GM23338 (cell line): ENCODE results near the gene GSAP. TPM values are rescaled to one million over a fixed set of nuclear protein-coding genes. Genes with fewer than 3 reads are reported as not detected.

Experiments
- ATAC-seq: fragments of 200-7000 bp; cut with Tn5 transposase; 3 replicates; pipeline ENCODE4 v1.9.1; 2020
- DNase-seq: peaks from one replicate; pipeline ENCODE4 v3.0.0-alpha.2; 2015; ENCODE audit warnings: low spot score
- H2AFZ ChIP-seq: fragments of 200-600 bp; sonication (generic); 2 replicates; pipeline ENCODE4 v1.8.0; 2016; ENCODE audit warnings: antibody characterized with exemption, mild to moderate bottlenecking, moderate library complexity
- H3F3A ChIP-seq: fragments of 200-600 bp; sonication (generic); replicated peaks from 2 replicates; pipeline ENCODE4 v1.8.0; 2017; ENCODE audit warnings: antibody characterized with exemption, mixed run types, low read depth
- H3K27ac ChIP-seq: fragments of 200-600 bp; sonication (generic); 2 replicates; pipeline ENCODE4 v1.6.1; 2016; ENCODE audit warnings: low read depth
- H3K27me3 ChIP-seq: fragments of 200-600 bp; sonication (generic); 2 replicates; pipeline ENCODE4 v1.8.0; 2016; ENCODE audit warnings: mild to moderate bottlenecking, mixed run types, moderate library complexity; ENCODE audit not compliant: insufficient read depth
- H3K36me3 ChIP-seq: fragments of 200-600 bp; sonication (generic); 2 replicates; pipeline ENCODE4 v1.8.0; 2016; ENCODE audit warnings: mild to moderate bottlenecking; ENCODE audit not compliant: insufficient read depth
- H3K4me1 ChIP-seq: fragments of 200-600 bp; sonication (generic); 2 replicates; pipeline ENCODE4 v1.8.0; 2016; ENCODE audit warnings: mild to moderate bottlenecking, moderate library complexity; ENCODE audit not compliant: insufficient read depth
- H3K4me2 ChIP-seq: fragments of 200-600 bp; sonication (generic); 2 replicates; pipeline ENCODE4 v1.7.1; 2017; ENCODE audit warnings: mixed run types
- H3K4me3 ChIP-seq: fragments of 200-600 bp; sonication (generic); 2 replicates; pipeline ENCODE4 v1.6.1; 2016; ENCODE audit warnings: mixed run types
- H3K79me2 ChIP-seq: fragments of 200-600 bp; sonication (generic); replicated peaks from 2 replicates; pipeline ENCODE4 v1.8.0; 2017; ENCODE audit warnings: mild to moderate bottlenecking; ENCODE audit not compliant: insufficient read depth
- H3K9me2 ChIP-seq: fragments of 200-600 bp; sonication (generic); 2 replicates; pipeline ENCODE4 v1.8.0; 2017; ENCODE audit not compliant: insufficient read depth
- H4K20me1 ChIP-seq: fragments of 200-600 bp; sonication (generic); replicated peaks from 2 replicates; pipeline ENCODE4 v1.8.0; 2017; ENCODE audit warnings: mild to moderate bottlenecking; ENCODE audit not compliant: insufficient read depth
- H3K27ac Mint-ChIP-seq: 2 replicates; pipeline ENCODE4 v1.8.0; 2020; ENCODE audit warnings: inconsistent platforms, mild to moderate bottlenecking, moderate library complexity, mixed read lengths
- H3K27me3 Mint-ChIP-seq: 3 replicates; pipeline ENCODE4 v1.8.0; 2022; ENCODE audit warnings: low read depth, mild to moderate bottlenecking, moderate library complexity, mixed read lengths, inconsistent platforms; ENCODE audit not compliant: insufficient read depth, poor library complexity
- H3K36me3 Mint-ChIP-seq: 3 replicates; pipeline ENCODE4 v1.8.0; 2021; ENCODE audit warnings: low read depth, mild to moderate bottlenecking, inconsistent platforms, moderate library complexity, mixed read lengths
- H3K4me1 Mint-ChIP-seq: 3 replicates; pipeline ENCODE4 v1.8.0; 2020; ENCODE audit warnings: mild to moderate bottlenecking, inconsistent platforms, mixed read lengths
- H3K4me3 Mint-ChIP-seq: 3 replicates; pipeline ENCODE4 v1.8.0; 2021; ENCODE audit warnings: moderate library complexity, mild to moderate bottlenecking, inconsistent platforms, mixed read lengths
- H3K9me3 Mint-ChIP-seq: 3 replicates; pipeline ENCODE4 v1.8.0; 2020; ENCODE audit warnings: moderate library complexity, mild to moderate bottlenecking, inconsistent platforms, mixed read lengths
- CTCF ChIP-seq, 2 experiments: fragments of 200-600 bp in 1 of 2; sonication (generic) in 1 of 2; conservative IDR thresholded peaks; 2 replicates each; pipeline versions ENCODE4 v1.5.1 to v1.6.1; 2016 to 2017; ENCODE audit warnings: antibody characterized with exemption in 2 of 2, low read depth in 2 of 2, mild to moderate bottlenecking in 2 of 2, moderate library complexity in 1 of 2
- ETS1 ChIP-seq: IDR thresholded peaks from 2 replicates; pipeline ENCODE4 v1.6.1; 2016; ENCODE audit warnings: antibody characterized with exemption
- EZH2phosphoT487 ChIP-seq: fragments of 200-600 bp; sonication (generic); IDR thresholded peaks from one replicate; pipeline ENCODE4 v1.8.1; 2018; ENCODE audit warnings: antibody characterized with exemption; ENCODE audit not compliant: unreplicated experiment
- JUNB ChIP-seq: IDR thresholded peaks from one replicate; pipeline ENCODE4 v1.6.1; 2016; ENCODE audit warnings: antibody characterized with exemption; ENCODE audit not compliant: unreplicated experiment
- NANOG ChIP-seq: IDR thresholded peaks from 2 replicates; pipeline ENCODE4 v1.6.1; 2016; ENCODE audit warnings: antibody characterized with exemption, borderline replicate concordance
- POLR2AphosphoS5 ChIP-seq: IDR thresholded peaks from 2 replicates; pipeline ENCODE4 v1.6.1; 2016; ENCODE audit warnings: antibody characterized with exemption, low read depth
- REST ChIP-seq: IDR thresholded peaks from one replicate; pipeline ENCODE4 v1.6.1; 2018; ENCODE audit warnings: antibody characterized with exemption; ENCODE audit not compliant: unreplicated experiment
- ZNF462 ChIP-seq: fragments of 250-450 bp; sonication (Bioruptor Pico); IDR thresholded peaks from 2 replicates; pipeline ENCODE4 v1.5.0; 2020; ENCODE audit warnings: mild to moderate bottlenecking, moderate library complexity
- polyA plus RNA-seq: library from polyadenylated mRNA; unstranded; fragments of >200 nt; fragmentation: Nextera tagmentation; extraction: Ambion mirVana; gene quantifications from 2 replicates; pipeline ENCODE4 v1.2.1, GENCODE V29; 2016
- total RNA-seq: library from RNA; depleted of rRNA; stranded (reverse); fragments of >200 nt; shearing (Covaris generic); gene quantifications from 2 replicates; pipeline ENCODE4 v1.2.3, GENCODE V29; 2014

Gene GSAP
- total and polyA plus RNA-seq, 2 experiments from 2014 or later = 0.63 to 1.1 TPM

- no peak for TF ChIP-seq REST
- no peak for TF ChIP-seq JUNB
- no peak for TF ChIP-seq NANOG
Observed at GRCh38 chr7:77349141-77349540, 67.0 kb downstream of the GSAP start (continued).

GRCh38 chr7:77348371-77348813, 67.8 kb downstream of the GSAP start:
- H3K4me3 Mint-ChIP-seq = no peak overlapping the region
- H3K27me3 ChIP-seq = no peaks in the 10 kb centered on the region
- H2AFZ ChIP-seq = peak overlapping the region; percentile 5; the same call in 1 of the 2 replicates
- H3K27me3 Mint-ChIP-seq = no peaks in the 10 kb centered on the region
- no peak for DNase-seq
- no peaks in the 10 kb centered on the region for H3K9me3 Mint-ChIP-seq
- H3K4me3 ChIP-seq = no peak overlapping the region
- no peak overlapping the region for H3K4me2 ChIP-seq
- H3K36me3 ChIP-seq = no peaks in the 10 kb centered on the region
- no peaks in the 10 kb centered on the region for H3K79me2 ChIP-seq
- H3K9me2 ChIP-seq = no peaks in the 10 kb centered on the region
- H3K36me3 Mint-ChIP-seq = no peaks in the 10 kb centered on the region
- H3K4me1 ChIP-seq = peaks cover 28% of the 10 kb centered on the region
- H3K4me1 Mint-ChIP-seq = peaks cover 23% of the 10 kb centered on the region
- no peak overlapping the region for H3K27ac ChIP-seq
- no peaks in the 10 kb centered on the region for H4K20me1 ChIP-seq
- no peaks in the 10 kb centered on the region for H3F3A ChIP-seq
- H3K27ac Mint-ChIP-seq = no peak overlapping the region
- peak; percentile 48 for ATAC-seq
- no peak for TF ChIP-seq JUNB
- no peak for TF ChIP-seq REST
- no peak for TF ChIP-seq NANOG
- TF ChIP-seq EZH2phosphoT487 = no peak
- no peak for TF ChIP-seq ETS1
- no peak for TF ChIP-seq CTCF (conservative IDR thresholded peaks at IDR 0.05; ENCODE audit: low read depth in 2 of 2)
- no peak for TF ChIP-seq ZNF462 (CRISPR knock-in tag)
- no peak for TF ChIP-seq POLR2AphosphoS5
